Osteocyte (in vitro differentiated cells): ENCODE data around the gene GGA2. TPM values are rescaled to one million over a fixed set of nuclear protein-coding genes. Genes with fewer than 3 reads are reported as not detected.

Experiments
- DNase-seq: peaks from one replicate; pipeline ENCODE4 v3.0.0; 2021; ENCODE audit warnings: mixed read lengths; ENCODE audit not compliant: unreplicated experiment; ENCODE audit errors: extremely low spot score
- H3K27ac Mint-ChIP-seq: one replicate; pipeline ENCODE4 v1.8.0; 2021; ENCODE audit warnings: mild to moderate bottlenecking, mixed read lengths; ENCODE audit not compliant: unreplicated experiment
- H3K27me3 Mint-ChIP-seq: one replicate; pipeline ENCODE4 v1.8.0; 2021; ENCODE audit warnings: mixed read lengths; ENCODE audit not compliant: unreplicated experiment
- H3K36me3 Mint-ChIP-seq: one replicate; pipeline ENCODE4 v1.8.0; 2021; ENCODE audit warnings: mixed read lengths; ENCODE audit not compliant: unreplicated experiment
- H3K4me1 Mint-ChIP-seq: one replicate; pipeline ENCODE4 v1.8.0; 2021; ENCODE audit warnings: mixed read lengths; ENCODE audit not compliant: unreplicated experiment
- H3K4me3 Mint-ChIP-seq: one replicate; pipeline ENCODE4 v1.8.0; 2021; ENCODE audit warnings: mild to moderate bottlenecking, moderate library complexity, mixed read lengths; ENCODE audit not compliant: unreplicated experiment
- H3K9me3 Mint-ChIP-seq: one replicate; pipeline ENCODE4 v1.8.0; 2021; ENCODE audit warnings: mixed read lengths; ENCODE audit not compliant: unreplicated experiment
- long read RNA-seq: library from polyadenylated mRNA; unstranded; transcript quantifications from one replicate; pipeline ENCODE4 v2.0.0, GENCODE V29; 2021
- total RNA-seq: library from RNA; stranded (reverse); gene quantifications from 2 replicates; pipeline ENCODE4 v1.2.1, GENCODE V29; 2021
- TF ChIP-seq, protein P1 (sequence below): fragments of 200-600 bp; sonication (generic); IDR thresholded peaks from 2 replicates; pipeline ENCODE4 v1.5.0; 2021; ENCODE audit warnings: antibody characterized with exemption, mild to moderate bottlenecking, moderate library complexity

GGA2 gene, protein sequence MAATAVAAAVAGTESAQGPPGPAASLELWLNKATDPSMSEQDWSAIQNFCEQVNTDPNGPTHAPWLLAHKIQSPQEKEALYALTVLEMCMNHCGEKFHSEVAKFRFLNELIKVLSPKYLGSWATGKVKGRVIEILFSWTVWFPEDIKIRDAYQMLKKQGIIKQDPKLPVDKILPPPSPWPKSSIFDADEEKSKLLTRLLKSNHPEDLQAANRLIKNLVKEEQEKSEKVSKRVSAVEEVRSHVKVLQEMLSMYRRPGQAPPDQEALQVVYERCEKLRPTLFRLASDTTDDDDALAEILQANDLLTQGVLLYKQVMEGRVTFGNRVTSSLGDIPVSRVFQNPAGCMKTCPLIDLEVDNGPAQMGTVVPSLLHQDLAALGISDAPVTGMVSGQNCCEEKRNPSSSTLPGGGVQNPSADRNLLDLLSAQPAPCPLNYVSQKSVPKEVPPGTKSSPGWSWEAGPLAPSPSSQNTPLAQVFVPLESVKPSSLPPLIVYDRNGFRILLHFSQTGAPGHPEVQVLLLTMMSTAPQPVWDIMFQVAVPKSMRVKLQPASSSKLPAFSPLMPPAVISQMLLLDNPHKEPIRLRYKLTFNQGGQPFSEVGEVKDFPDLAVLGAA
- 59.7 and 64.6 TPM in 2 replicates for total RNA-seq
- long read RNA-seq, full-length matches to known transcripts = 5 of 30 reads
- long read RNA-seq, partial matches to known transcripts = 17 of 30 reads
- long read RNA-seq, other reads (novel, unspliced or antisense) = 8 of 30 reads

DNA sequence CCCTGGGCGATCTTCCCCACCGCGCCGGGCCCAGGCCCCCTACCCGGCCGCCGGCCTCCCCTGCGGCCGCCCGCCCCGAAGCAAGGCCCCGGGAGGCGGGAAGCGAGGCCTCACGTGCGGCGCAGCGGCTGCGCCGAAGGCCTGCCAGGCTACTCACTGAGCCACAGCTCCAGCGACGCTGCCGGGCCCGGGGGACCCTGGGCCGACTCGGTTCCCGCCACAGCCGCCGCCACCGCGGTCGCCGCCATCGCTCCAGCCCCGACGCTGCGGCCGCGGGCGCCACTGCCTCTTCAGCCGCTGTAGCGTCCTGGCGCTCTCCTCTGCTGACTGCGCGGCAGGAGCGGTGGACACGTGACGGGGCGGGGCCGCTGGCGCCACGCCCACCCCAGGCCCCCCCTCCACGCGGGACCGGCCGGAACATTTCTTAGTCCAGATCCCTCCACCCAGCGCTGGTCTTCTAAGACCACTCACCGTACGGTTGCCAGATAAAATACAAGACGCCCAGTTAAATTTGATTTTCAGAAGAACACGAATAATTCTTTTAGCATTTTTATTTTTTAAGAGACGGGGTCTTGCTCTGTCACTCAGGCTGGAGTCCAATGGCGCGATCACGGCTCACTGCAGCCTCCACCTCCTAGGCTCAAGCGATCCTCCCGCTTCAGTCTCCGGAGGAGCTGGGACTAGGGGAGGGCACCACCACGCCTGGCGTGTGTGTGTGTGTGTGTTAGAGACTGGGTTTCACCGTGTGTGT, at the start of gene GGA2:
Gene GGA2 (minus strand): TSS at position 331 of the 751 bp plus-strand sequence. CDS start 83 bp downstream, at position 248.
- H3K4me1 Mint-ChIP-seq = peaks cover 30% of the 10 kb centered on the region
- DNase-seq = peak; percentile 92
- H3K36me3 Mint-ChIP-seq = peaks cover 4% of the 10 kb centered on the region
- H3K4me3 Mint-ChIP-seq = peak within 1 kb of the TSS; percentile 82
- no peaks in the 10 kb centered on the region for H3K27me3 Mint-ChIP-seq
- H3K27ac Mint-ChIP-seq = peak within 1 kb of the TSS; percentile 62
- H3K9me3 Mint-ChIP-seq = no peaks in the 10 kb centered on the region
- TF ChIP-seq, protein P1, sequence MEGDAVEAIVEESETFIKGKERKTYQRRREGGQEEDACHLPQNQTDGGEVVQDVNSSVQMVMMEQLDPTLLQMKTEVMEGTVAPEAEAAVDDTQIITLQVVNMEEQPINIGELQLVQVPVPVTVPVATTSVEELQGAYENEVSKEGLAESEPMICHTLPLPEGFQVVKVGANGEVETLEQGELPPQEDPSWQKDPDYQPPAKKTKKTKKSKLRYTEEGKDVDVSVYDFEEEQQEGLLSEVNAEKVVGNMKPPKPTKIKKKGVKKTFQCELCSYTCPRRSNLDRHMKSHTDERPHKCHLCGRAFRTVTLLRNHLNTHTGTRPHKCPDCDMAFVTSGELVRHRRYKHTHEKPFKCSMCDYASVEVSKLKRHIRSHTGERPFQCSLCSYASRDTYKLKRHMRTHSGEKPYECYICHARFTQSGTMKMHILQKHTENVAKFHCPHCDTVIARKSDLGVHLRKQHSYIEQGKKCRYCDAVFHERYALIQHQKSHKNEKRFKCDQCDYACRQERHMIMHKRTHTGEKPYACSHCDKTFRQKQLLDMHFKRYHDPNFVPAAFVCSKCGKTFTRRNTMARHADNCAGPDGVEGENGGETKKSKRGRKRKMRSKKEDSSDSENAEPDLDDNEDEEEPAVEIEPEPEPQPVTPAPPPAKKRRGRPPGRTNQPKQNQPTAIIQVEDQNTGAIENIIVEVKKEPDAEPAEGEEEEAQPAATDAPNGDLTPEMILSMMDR = no peak

DNA sequence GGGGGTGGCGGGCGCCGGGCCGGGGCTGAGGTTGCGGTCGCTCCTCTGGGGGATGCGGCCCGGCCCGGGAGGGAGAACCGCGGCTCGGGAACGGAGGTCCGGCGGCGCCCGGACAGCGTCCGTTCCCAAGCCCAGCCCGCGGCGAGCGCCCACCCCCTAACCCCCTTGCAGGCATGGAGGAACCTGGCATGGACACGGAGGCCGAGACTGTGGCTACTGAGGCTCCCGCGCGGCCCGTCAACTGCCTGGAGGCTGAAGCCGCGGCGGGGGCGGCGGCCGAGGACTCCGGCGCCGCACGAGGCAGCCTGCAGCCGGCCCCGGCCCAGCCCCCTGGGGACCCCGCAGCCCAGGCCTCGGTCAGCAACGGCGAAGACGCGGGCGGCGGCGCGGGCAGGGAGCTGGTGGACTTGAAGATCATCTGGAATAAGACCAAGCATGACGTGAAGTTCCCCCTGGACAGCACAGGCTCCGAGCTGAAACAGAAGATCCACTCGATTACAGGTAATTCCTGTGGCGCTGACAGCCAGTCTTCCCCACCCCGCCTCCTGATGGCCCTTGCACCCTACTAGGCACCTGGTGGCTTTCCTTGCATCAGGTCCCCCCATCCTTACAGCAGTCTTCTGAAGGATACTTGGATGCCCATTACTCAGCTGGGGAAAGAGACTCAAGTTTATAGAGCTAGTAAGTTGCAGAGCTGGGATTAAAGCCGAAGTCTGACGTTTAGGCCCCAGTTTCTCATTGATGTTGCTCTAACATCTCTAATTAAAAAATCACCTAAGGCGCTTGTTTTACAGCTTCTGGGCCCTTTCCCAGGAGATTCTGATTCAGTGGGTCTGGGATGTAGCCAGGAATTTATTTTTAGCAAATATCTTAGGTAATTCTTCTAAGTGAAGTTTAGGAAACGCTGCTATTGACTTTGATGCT, 47.7 kb upstream of the GGA2 start:
- TF ChIP-seq, protein P1 = no peak
- Mint-ChIP-seq H3K4me3 (peak overlapping the region; percentile 92), H3K27me3 (no peaks in the 10 kb centered on the region), H3K27ac (peak overlapping the region; percentile 89), H3K9me3 (no peaks in the 10 kb centered on the region), H3K36me3 (peaks cover 26% of the 10 kb centered on the region), H3K4me1 (peaks cover 29% of the 10 kb centered on the region)
- peak; percentile 87 for DNase-seq

DNA sequence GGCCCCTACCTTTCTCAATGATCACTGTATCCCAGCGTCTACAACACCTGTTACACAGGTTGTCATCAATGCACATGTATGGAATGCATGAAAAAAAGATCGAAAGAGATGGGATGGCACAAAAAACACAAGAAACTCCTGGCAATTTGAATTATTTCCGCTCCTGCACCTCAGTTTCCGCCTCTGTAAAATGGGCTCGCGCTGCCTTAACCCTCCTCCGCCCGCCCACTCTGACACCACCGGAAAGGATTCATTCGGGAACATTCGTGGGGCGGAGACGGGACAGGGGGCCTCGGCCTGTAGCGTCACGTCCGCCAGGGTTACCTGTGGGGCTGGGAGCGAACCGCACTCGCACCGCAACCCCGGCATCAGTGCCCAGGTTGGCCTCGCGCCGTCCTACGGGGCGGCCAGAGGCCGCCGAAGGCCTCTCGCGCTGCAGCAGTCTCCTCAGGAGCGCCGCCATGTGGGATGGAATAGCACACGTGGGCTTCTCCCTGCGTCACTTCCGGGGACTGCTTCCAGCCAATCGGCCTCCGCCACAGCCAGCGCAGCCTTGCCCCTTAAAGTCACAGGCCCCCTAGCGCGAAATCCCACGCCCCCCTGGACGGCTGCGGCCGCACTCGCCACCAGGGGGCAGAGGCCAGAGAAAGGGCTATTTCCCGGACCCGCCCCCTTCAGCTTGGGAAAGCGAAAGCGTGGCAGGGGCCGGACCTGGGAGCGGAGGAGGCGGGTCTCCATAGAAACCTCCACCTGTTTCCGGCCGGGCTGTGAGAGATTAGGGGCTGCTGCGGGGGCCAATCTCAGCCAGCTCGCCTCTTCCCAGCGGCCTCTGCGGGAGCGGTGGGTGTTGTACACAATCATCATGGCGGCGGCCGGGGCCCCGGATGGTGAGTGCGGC, 46.8 kb upstream of the GGA2 start, which contains the start of the genes EARS2 and UBFD1:
Gene EARS2 (minus strand): TSS at position 470 of the 898 bp plus-strand sequence. CDS start 7 bp downstream, at position 463.
Gene UBFD1 (plus strand): TSS at position 847 of the 898 bp plus-strand sequence. CDS start 16 bp downstream, at position 863.
- DNase-seq = peak; percentile 99
- Mint-ChIP-seq H3K9me3 (no peaks in the 10 kb centered on the region), H3K27me3 (no peaks in the 10 kb centered on the region)

More for the DNA sequence above, 46.8 kb upstream of the GGA2 start, which contains the start of the genes EARS2 and UBFD1:
- peak within 1 kb of the TSS; percentile 92 for H3K4me3 Mint-ChIP-seq
- H3K36me3 Mint-ChIP-seq = peaks cover 19% of the 10 kb centered on the region
- peak within 1 kb of the TSS; percentile 89 for H3K27ac Mint-ChIP-seq
- H3K4me1 Mint-ChIP-seq = peaks cover 29% of the 10 kb centered on the region
- TF ChIP-seq, protein P1 = peak; percentile 82
